ENCODE measurements around the gene MAP3K14.

- TF ChIP-seq POLR2A (IDR thresholded peaks at IDR 0.05): no peak
- TF ChIP-seq CTCF (IDR thresholded peaks at IDR 0.05): no peak
Measured at GRCh38 chr17:45225051-45225700, 91.6 kb downstream of the MAP3K14 start.

Data from thyroid gland (tissue), 4 donors.